ENCODE measurements around the gene WDR53.
"Not testable (repeated sequence)": the region's sequence is repeated elsewhere in the genome, so short reads cannot be mapped to it uniquely, and the experiment has no call there.

Gene WDR53

GRCh38 chr3:196600359-196600758, 32.0 kb upstream of the WDR53 start:
- no peak overlapping the region for H3K4me3 ChIP-seq (ENCODE audit: severe bottlenecking)
- H3K27ac ChIP-seq (ENCODE audit: poor library complexity, severe bottlenecking): no peak overlapping the region
- no peaks in the 10 kb centered on the region for H3K9me3 ChIP-seq (ENCODE audit: severe bottlenecking)
- no peaks in the 10 kb centered on the region for H3K36me3 ChIP-seq (ENCODE audit: low read depth)
- ATAC-seq (ENCODE audit: low read depth) (no peak), DNase-seq (ENCODE audit: low spot score) (no peak)
- no peak for TF ChIP-seq CTCF (IDR thresholded peaks at IDR 0.05; ENCODE audit: poor library complexity, severe bottlenecking)
- no peaks in the 10 kb centered on the region for H3K4me1 ChIP-seq (ENCODE audit: insufficient read depth, poor library complexity, severe bottlenecking)
- no peaks in the 10 kb centered on the region for H3K27me3 ChIP-seq (ENCODE audit: insufficient read depth, poor library complexity, severe bottlenecking)

GRCh38 chr3:196599734-196600128, 31.4 kb upstream of the WDR53 start:
- no peaks in the 10 kb centered on the region for H3K4me1 ChIP-seq (ENCODE audit: insufficient read depth, poor library complexity, severe bottlenecking)
- H3K9me3 ChIP-seq (ENCODE audit: severe bottlenecking): no peaks in the 10 kb centered on the region
- no peak for DNase-seq (ENCODE audit: low spot score)
- no peaks in the 10 kb centered on the region for H3K27me3 ChIP-seq (ENCODE audit: insufficient read depth, poor library complexity, severe bottlenecking)
- no peak for TF ChIP-seq CTCF (IDR thresholded peaks at IDR 0.05; ENCODE audit: poor library complexity, severe bottlenecking)
- no peak overlapping the region for H3K4me3 ChIP-seq (ENCODE audit: severe bottlenecking)
- H3K27ac ChIP-seq (ENCODE audit: poor library complexity, severe bottlenecking): no peak overlapping the region
- no peak; the same call in 2 of the 3 replicates for ATAC-seq (ENCODE audit: low read depth)
- H3K36me3 ChIP-seq (ENCODE audit: low read depth): no peaks in the 10 kb centered on the region

- H3K4me1 ChIP-seq (ENCODE audit: insufficient read depth, poor library complexity, severe bottlenecking); H3K27ac ChIP-seq (ENCODE audit: poor library complexity, severe bottlenecking); DNase-seq (ENCODE audit: low spot score); H3K36me3 ChIP-seq (ENCODE audit: low read depth); ATAC-seq (ENCODE audit: low read depth); H3K4me3 ChIP-seq (ENCODE audit: severe bottlenecking); H3K9me3 ChIP-seq (ENCODE audit: severe bottlenecking); H3K27me3 ChIP-seq (ENCODE audit: insufficient read depth, poor library complexity, severe bottlenecking): not testable (repeated sequence)
These were observed 29.8 kb upstream of the WDR53 start for GRCh38 chr3:196597971-196598733.

GRCh38 chr3:196596355-196596754, 28.0 kb upstream of the WDR53 start:
- no peak for DNase-seq (ENCODE audit: low spot score)
- Histone ChIP-seq H3K27me3 (ENCODE audit: insufficient read depth, poor library complexity, severe bottlenecking) (no peaks in the 10 kb centered on the region), H3K9me3 (ENCODE audit: severe bottlenecking) (no peaks in the 10 kb centered on the region), H3K36me3 (ENCODE audit: low read depth) (no peaks in the 10 kb centered on the region), H3K27ac (ENCODE audit: poor library complexity, severe bottlenecking) (no peak overlapping the region), H3K4me1 (ENCODE audit: insufficient read depth, poor library complexity, severe bottlenecking) (no peaks in the 10 kb centered on the region), H3K4me3 (ENCODE audit: severe bottlenecking) (no peak overlapping the region)
- ATAC-seq (ENCODE audit: low read depth): no peak
- TF ChIP-seq CTCF (IDR thresholded peaks at IDR 0.05; ENCODE audit: poor library complexity, severe bottlenecking): no peak

GRCh38 chr3:196590279-196590678, 21.9 kb upstream of the WDR53 start:
- Histone ChIP-seq H3K36me3 (ENCODE audit: low read depth) (peaks cover 11% of the 10 kb centered on the region), H3K4me1 (ENCODE audit: insufficient read depth, poor library complexity, severe bottlenecking) (no peaks in the 10 kb centered on the region), H3K9me3 (ENCODE audit: severe bottlenecking) (no peaks in the 10 kb centered on the region), H3K27ac (ENCODE audit: poor library complexity, severe bottlenecking) (no peak overlapping the region), H3K27me3 (ENCODE audit: insufficient read depth, poor library complexity, severe bottlenecking) (no peaks in the 10 kb centered on the region), H3K4me3 (ENCODE audit: severe bottlenecking) (no peak overlapping the region)
- no peak for TF ChIP-seq CTCF (IDR thresholded peaks at IDR 0.05; ENCODE audit: poor library complexity, severe bottlenecking)
- ATAC-seq (ENCODE audit: low read depth) (no peak), DNase-seq (ENCODE audit: low spot score) (no peak)
